PC-3 (cell line): ENCODE measurements around the gene GALNT1. TPM values are rescaled to one million over a fixed set of nuclear protein-coding genes. Genes with fewer than 3 reads are reported as not detected.

Experiments used
- ATAC-seq: fragments of 200-7000 bp; cut with Tn5 transposase; 2 replicates; pipeline ENCODE4 v1.9.1; 2020; ENCODE audit warnings: mild to moderate bottlenecking, moderate library complexity
- BruUV-seq: library from RNA; stranded (reverse); fragments of 400-500 nt; replicated peaks from 2 replicates; lab custom pipeline; 2021; lab: Mats Ljungman, UMichigan
- CTCF ChIA-PET: fragments of 300-600 bp; sonication (Branson Sonifier 250); formaldehyde crosslinking; loops from one replicate; lab custom pipeline; 2022; ENCODE audit warnings: antibody characterized with exemption; lab: Charles Lee
- POLR2A ChIA-PET: fragments of 300-600 bp; sonication (Branson Sonifier 250); formaldehyde crosslinking; loops from one replicate; lab custom pipeline; 2022; ENCODE audit warnings: antibody characterized with exemption; ENCODE audit not compliant: unreplicated experiment; lab: Charles Lee
- DNase-seq: peaks from one replicate; pipeline ENCODE4 v3.0.0-alpha.2; 2015
- H2AFZ ChIP-seq: fragments of 300-600 bp; sonication (generic); 2 replicates; pipeline ENCODE4 v1.6.0; 2016; ENCODE audit warnings: antibody characterized with exemption, low read length
- H3F3A ChIP-seq: fragments of 300-600 bp; sonication (generic); one replicate; pipeline ENCODE4 v1.6.0; 2017; ENCODE audit warnings: antibody characterized with exemption, low read length, control low read depth, mild to moderate bottlenecking; ENCODE audit not compliant: unreplicated experiment
- H3K27ac ChIP-seq: fragments of 300-600 bp; sonication (generic); 2 replicates; pipeline ENCODE4 v1.5.1; 2016; ENCODE audit warnings: mild to moderate bottlenecking, low read length
- H3K27me3 ChIP-seq: fragments of 300-600 bp; sonication (generic); 2 replicates; pipeline ENCODE4 v1.6.1; 2016; ENCODE audit warnings: low read length, mixed read lengths
- H3K36me3 ChIP-seq: fragments of 300-600 bp; sonication (generic); 2 replicates; pipeline ENCODE4 v1.6.1; 2016; ENCODE audit warnings: low read depth, mixed run types, low read length, mixed read lengths
- H3K4me1 ChIP-seq: fragments of 300-600 bp; sonication (generic); 2 replicates; pipeline ENCODE4 v1.5.1; 2016; ENCODE audit warnings: low read length; ENCODE audit not compliant: insufficient read depth
- H3K4me2 ChIP-seq: fragments of 300-600 bp; sonication (generic); 2 replicates; pipeline ENCODE4 v1.6.0; 2016; ENCODE audit warnings: low read length
- H3K4me3 ChIP-seq: fragments of 300-600 bp; sonication (generic); 2 replicates; pipeline ENCODE4 v1.5.1; 2016; ENCODE audit warnings: mild to moderate bottlenecking, low read length, mixed read lengths
- H3K79me2 ChIP-seq: fragments of 300-600 bp; sonication (generic); 2 replicates; pipeline ENCODE4 v1.6.1; 2017; ENCODE audit warnings: low read length, mixed read lengths
- H3K9ac ChIP-seq: fragments of 300-600 bp; sonication (generic); 2 replicates; pipeline ENCODE4 v1.6.0; 2016; ENCODE audit warnings: mild to moderate bottlenecking, low read length
- H3K9me2 ChIP-seq: fragments of 300-600 bp; sonication (generic); replicated peaks from 2 replicates; pipeline ENCODE4 v1.6.1; 2016; ENCODE audit warnings: mixed run types, low read length, mixed read lengths
- H3K9me3 ChIP-seq: fragments of 300-600 bp; sonication (generic); 2 replicates; pipeline ENCODE4 v1.6.1; 2016; ENCODE audit warnings: low read length, mixed read lengths
- H4K20me1 ChIP-seq: fragments of 300-600 bp; sonication (generic); 2 replicates; pipeline ENCODE4 v1.6.1; 2016; ENCODE audit warnings: low read length, mixed read lengths
- EZH2 ChIP-seq: fragments of 300-600 bp; sonication (generic); IDR thresholded peaks from one replicate; pipeline ENCODE4 v1.6.1; 2017; ENCODE audit warnings: antibody characterized with exemption, mild to moderate bottlenecking, low read length; ENCODE audit not compliant: unreplicated experiment
- EZH2phosphoT487 ChIP-seq: fragments of 300-600 bp; sonication (generic); IDR thresholded peaks from 2 replicates; pipeline ENCODE4 v1.6.1; 2018; ENCODE audit warnings: mild to moderate bottlenecking, antibody characterized with exemption, low read length, borderline replicate concordance
- intact Hi-C: fragments of 100-400 bp; cut with micrococcal nuclease; formaldehyde crosslinking; loops from 2 replicates; pipeline ENCODE4 v1.9.0; 2023
- total RNA-seq: library from RNA; depleted of rRNA; stranded (reverse); fragments of >200 nt; gene quantifications from 2 replicates; pipeline ENCODE4 v1.2.3, GENCODE V29; 2014
- TF ChIP-seq, protein P1 (sequence below): fragments of 300-600 bp; sonication (generic); conservative IDR thresholded peaks from 2 replicates; pipeline ENCODE4 v1.5.1; 2017; ENCODE audit warnings: antibody characterized with exemption, low read depth, mild to moderate bottlenecking, low read length

Gene GALNT1
- total RNA-seq, 1 experiment from 2014 or later: 25.0 TPM

DNA sequence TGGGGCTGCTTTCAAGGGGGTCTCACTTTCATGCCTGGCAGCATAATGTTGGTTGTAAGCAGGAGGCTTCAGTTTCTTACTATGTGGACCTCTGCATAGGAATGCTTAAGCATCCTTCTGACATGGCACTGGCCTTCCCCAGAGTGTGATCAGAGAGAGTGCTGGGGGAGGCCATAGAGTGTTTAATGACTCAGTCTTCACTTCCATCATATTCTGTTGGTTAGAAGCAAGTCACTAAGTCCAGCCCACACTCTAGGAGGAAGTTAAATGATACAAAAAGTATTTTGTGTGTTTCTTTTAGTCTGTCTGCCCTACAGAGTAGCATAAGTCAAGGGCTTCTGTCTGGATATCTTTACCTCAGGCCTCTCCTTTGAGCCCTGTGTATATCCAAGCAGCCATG, 64.9 kb downstream of the GALNT1 start:
- Histone ChIP-seq H3K27me3 (no peaks in the 10 kb centered on the region), H3K4me2 (no peak overlapping the region), H4K20me1 (no peaks in the 10 kb centered on the region), H3F3A (no peaks in the 10 kb centered on the region), H3K9me2 (no peaks in the 10 kb centered on the region), H3K9me3 (no peaks in the 10 kb centered on the region), H3K4me1 (no peaks in the 10 kb centered on the region), H3K79me2 (no peaks in the 10 kb centered on the region), H2AFZ (no peak overlapping the region), H3K36me3 (no peaks in the 10 kb centered on the region), H3K9ac (no peak overlapping the region), H3K4me3 (no peak overlapping the region), H3K27ac (no peak overlapping the region)
- DNase-seq (no peak), ATAC-seq (no peak)
- no TSS peak for BruUV-seq
- intact Hi-C loops: no loop called here
- TF ChIP-seq EZH2phosphoT487 (no peak), EZH2 (no peak)
- TF ChIP-seq, protein P1, sequence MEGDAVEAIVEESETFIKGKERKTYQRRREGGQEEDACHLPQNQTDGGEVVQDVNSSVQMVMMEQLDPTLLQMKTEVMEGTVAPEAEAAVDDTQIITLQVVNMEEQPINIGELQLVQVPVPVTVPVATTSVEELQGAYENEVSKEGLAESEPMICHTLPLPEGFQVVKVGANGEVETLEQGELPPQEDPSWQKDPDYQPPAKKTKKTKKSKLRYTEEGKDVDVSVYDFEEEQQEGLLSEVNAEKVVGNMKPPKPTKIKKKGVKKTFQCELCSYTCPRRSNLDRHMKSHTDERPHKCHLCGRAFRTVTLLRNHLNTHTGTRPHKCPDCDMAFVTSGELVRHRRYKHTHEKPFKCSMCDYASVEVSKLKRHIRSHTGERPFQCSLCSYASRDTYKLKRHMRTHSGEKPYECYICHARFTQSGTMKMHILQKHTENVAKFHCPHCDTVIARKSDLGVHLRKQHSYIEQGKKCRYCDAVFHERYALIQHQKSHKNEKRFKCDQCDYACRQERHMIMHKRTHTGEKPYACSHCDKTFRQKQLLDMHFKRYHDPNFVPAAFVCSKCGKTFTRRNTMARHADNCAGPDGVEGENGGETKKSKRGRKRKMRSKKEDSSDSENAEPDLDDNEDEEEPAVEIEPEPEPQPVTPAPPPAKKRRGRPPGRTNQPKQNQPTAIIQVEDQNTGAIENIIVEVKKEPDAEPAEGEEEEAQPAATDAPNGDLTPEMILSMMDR: no peak
- POLR2A ChIA-PET: no interaction called here
- CTCF ChIA-PET: no interaction called here

DNA sequence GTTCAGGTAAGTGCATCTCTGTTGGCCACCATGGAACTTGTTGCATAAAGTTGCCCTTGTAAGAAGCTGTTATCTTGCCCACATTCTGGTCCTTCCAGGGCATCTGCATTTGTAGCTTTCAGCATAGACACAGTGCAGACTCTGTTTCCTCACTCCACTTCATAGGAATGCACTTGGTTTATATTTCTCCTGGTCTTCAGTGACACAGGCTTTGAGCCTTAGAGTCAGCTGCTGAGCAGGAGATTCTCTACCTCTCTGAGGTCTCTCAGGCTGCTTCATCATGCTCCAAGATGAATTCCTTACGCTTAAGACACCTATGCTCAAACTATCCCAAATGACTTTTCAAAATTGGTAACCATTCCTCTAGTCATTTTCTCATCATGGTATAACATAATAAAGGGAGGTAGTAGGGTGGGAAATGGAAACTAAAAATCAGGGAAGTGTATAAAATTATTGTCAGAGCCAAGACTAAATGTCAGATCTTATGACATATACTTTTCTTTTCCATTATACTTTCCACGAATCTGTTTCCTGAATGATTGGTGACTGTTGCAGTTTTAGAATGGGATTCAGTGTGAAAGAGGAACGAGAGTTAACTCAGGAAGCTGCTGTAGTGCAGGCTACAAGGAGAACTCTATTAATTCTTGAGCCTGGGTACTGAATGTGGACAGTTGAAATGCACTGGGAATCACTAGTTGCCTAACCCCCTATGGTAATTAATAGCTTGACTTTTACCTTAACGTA, 72.0 kb downstream of the GALNT1 start:
- no peak for TF ChIP-seq EZH2
- TF ChIP-seq EZH2phosphoT487: no peak
- TF ChIP-seq, protein P1: no peak
- H4K20me1 ChIP-seq: no peaks in the 10 kb centered on the region
- no peaks in the 10 kb centered on the region for H3F3A ChIP-seq
- H3K9ac ChIP-seq: no peak overlapping the region
- H3K36me3 ChIP-seq: no peaks in the 10 kb centered on the region
- H3K79me2 ChIP-seq: no peaks in the 10 kb centered on the region
- ChIA-PET CTCF (no interaction called here), POLR2A (interaction anchor here (0.6 kb wide), 1 partner anchor 115 kb away, joined by 3 read pairs; no protein-coding TSS in a partner anchor)
- ATAC-seq (no peak), DNase-seq (no peak)
- no peaks in the 10 kb centered on the region for H3K9me2 ChIP-seq
- no peak overlapping the region for H2AFZ ChIP-seq
- intact Hi-C loops: no loop called here
- no peak overlapping the region for H3K4me3 ChIP-seq
- H3K4me1 ChIP-seq: no peaks in the 10 kb centered on the region
- no peak overlapping the region for H3K27ac ChIP-seq
- no peak overlapping the region for H3K4me2 ChIP-seq
- H3K9me3 ChIP-seq: no peaks in the 10 kb centered on the region
- no TSS peak for BruUV-seq
- no peaks in the 10 kb centered on the region for H3K27me3 ChIP-seq

- Histone ChIP-seq H3K27me3 (no peaks in the 10 kb centered on the region), H3K4me3 (no peak overlapping the region), H3K27ac (no peak overlapping the region), H4K20me1 (no peaks in the 10 kb centered on the region), H3K9me2 (no peaks in the 10 kb centered on the region), H3K79me2 (no peaks in the 10 kb centered on the region), H3K4me1 (no peaks in the 10 kb centered on the region), H3K9ac (no peak overlapping the region), H3K4me2 (no peak overlapping the region), H2AFZ (no peak overlapping the region), H3K36me3 (no peaks in the 10 kb centered on the region), H3F3A (no peaks in the 10 kb centered on the region), H3K9me3 (no peaks in the 10 kb centered on the region)
- no TSS peak for BruUV-seq
- DNase-seq (no peak), ATAC-seq (no peak)
- TF ChIP-seq, protein P1: no peak
- TF ChIP-seq EZH2phosphoT487: no peak
- no peak for TF ChIP-seq EZH2
- CTCF ChIA-PET: no interaction called here
- intact Hi-C loops: no loop called here
- POLR2A ChIA-PET: no interaction called here
These were observed 76.6 kb downstream of the GALNT1 start for GRCh38 chr18:35658112-35658511.
